Activated naive CD8-positive, alpha-beta T cell treated with anti-CD3 and anti-CD28 coated beads, Interleukin-2, amount 50 U/mL, for 16 hours (primary cell): ENCODE measurements around the gene OR10R2.

ENCODE experiments used
- DNase-seq: peaks from one replicate; pipeline ENCODE4 v3.0.0-alpha.2; 2020; ENCODE audit warnings: low read depth, low spot score

OR10R2 gene

DNA sequence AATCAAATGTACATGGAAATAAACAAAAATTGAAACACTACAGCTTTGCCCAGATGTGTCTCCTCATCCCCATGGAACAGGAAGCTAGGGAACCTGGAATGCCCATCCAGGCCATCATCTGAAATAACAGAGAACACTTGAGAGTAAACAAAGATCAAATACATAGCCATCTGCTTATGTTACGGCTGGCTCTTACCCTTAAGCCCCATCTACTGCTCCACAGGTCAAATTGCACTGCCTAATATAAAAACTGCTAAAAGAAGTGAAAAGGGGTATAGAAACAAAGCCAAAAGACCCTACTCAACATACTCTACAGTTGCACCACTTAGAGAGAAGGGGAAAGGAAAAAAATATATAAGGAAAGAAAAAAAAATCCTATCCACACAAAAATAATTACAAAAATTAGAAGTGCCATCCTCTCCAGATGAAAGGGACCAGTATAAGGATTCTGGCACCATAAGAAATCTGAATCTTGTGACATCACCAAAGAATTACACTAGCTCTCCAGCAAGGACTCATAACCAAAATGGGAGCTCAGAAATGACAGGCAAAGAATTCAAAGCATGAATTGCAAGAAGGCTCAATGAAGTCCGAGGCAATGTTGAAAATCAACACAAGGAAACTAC is 55.3 kb downstream of the OR10R2 start:
- no peak for DNase-seq
